HepG2 (cell line): Measurements from ENCODE around the gene PRSS27. TPM values are rescaled to one million over a fixed set of nuclear protein-coding genes. Genes with fewer than 3 reads are reported as not detected.
A peak's percentile ranks its signal among the peaks of the same experiment; 100 is the strongest.

ENCODE experiments used
- ATAC-seq: fragments of 200-7000 bp; cut with Tn5 transposase; 3 replicates; pipeline ENCODE4 v1.9.1; 2020; ENCODE audit warnings: mild to moderate bottlenecking, moderate library complexity
- BruUV-seq: library from RNA; stranded (reverse); fragments of 400-500 nt; replicated peaks from 2 replicates; lab custom pipeline; 2021; lab: Mats Ljungman, UMichigan
- CTCF ChIA-PET: fragments of 300-600 bp; formaldehyde crosslinking; extraction: SDS; loops from one replicate; lab custom pipeline; 2021; ENCODE audit warnings: low total read pairs, inconsistent platforms, low intra/inter-chr PET ratio; lab: Yijun Ruan, JAX
- POLR2A ChIA-PET: fragments of 350-600 bp; sonication (Branson Sonifier 250); formaldehyde crosslinking; loops from one replicate; lab custom pipeline; 2020; ENCODE audit warnings: antibody characterized with exemption, inconsistent platforms; lab: Yijun Ruan, JAX
- DNase-seq: peaks from one replicate; pipeline ENCODE4 v3.0.0-alpha.2; 2015; ENCODE audit warnings: low spot score
- FAIRE-seq: peaks from 3 replicates; lab custom pipeline; 2011; peaks lifted over from hg19 to GRCh38; lab: Jason Lieb, UNC
- H2AFZ ChIP-seq: one replicate; pipeline ENCODE4 v1.6.1; 2011; ENCODE audit warnings: low read length, inconsistent platforms
- H3K27ac ChIP-seq: fragments of 300-600 bp; 3 replicates; pipeline ENCODE4 v1.8.0; 2011; ENCODE audit warnings: mixed run types, mild to moderate bottlenecking, mixed read lengths, low read length, inconsistent platforms; ENCODE audit not compliant: insufficient read depth; ENCODE audit errors: extremely low read length
- H3K27me3 ChIP-seq, 2 experiments: fragments of 200-600 bp in 1 of 2; 2 replicates in 1 of 2; 3 replicates in 1 of 2; pipeline versions ENCODE4 v1.6.0 to v1.8.0; 2011; ENCODE audit warnings: low read length in 2 of 2, mild to moderate bottlenecking in 2 of 2, moderate library complexity in 2 of 2, inconsistent platforms in 1 of 2; ENCODE audit not compliant: insufficient read depth in 2 of 2, control insufficient read depth in 1 of 2
- H3K36me3 ChIP-seq, 2 experiments: fragments of 200-600 bp in 1 of 2; replicated peaks in 1 of 2; 2 replicates in 1 of 2; 3 replicates in 1 of 2; pipeline versions ENCODE4 v1.5.1 to v1.8.0; 2011; ENCODE audit warnings: low read length in 2 of 2, inconsistent platforms in 1 of 2; ENCODE audit not compliant: insufficient read depth in 2 of 2, control insufficient read depth in 1 of 2
- H3K4me1 ChIP-seq: 2 replicates; pipeline ENCODE4 v1.5.1; 2012; ENCODE audit warnings: low read length, inconsistent platforms; ENCODE audit not compliant: insufficient read depth
- H3K4me2 ChIP-seq: 2 replicates; pipeline ENCODE4 v1.6.0; 2011; ENCODE audit warnings: low read depth, low read length, inconsistent platforms
- H3K4me3 ChIP-seq, 3 experiments: fragments of 200-600 bp in 1 of 3; sonication (generic), shearing (Covaris generic) in 1 of 3; replicated peaks in 1 of 3; 2 replicates each; pipeline ENCODE4 v1.5.1; 2011 to 2016; ENCODE audit warnings: low read length in 3 of 3, inconsistent platforms in 2 of 3, low read depth in 2 of 3, mild to moderate bottlenecking in 2 of 3, control low read depth in 1 of 3, mixed read lengths in 1 of 3; ENCODE audit not compliant: insufficient read depth in 1 of 3
- H3K79me2 ChIP-seq: one replicate; pipeline ENCODE4 v1.6.1; 2011; ENCODE audit warnings: low read length, inconsistent platforms; ENCODE audit not compliant: insufficient read depth
- H3K9ac ChIP-seq: 2 replicates; pipeline ENCODE4 v1.6.0; 2011; ENCODE audit warnings: mild to moderate bottlenecking, low read depth, low read length, inconsistent platforms; ENCODE audit not compliant: insufficient read depth
- H3K9me3 ChIP-seq: 2 replicates; pipeline ENCODE4 v1.5.1; 2012; ENCODE audit warnings: mild to moderate bottlenecking, low read length
- H4K20me1 ChIP-seq: 2 replicates; pipeline ENCODE4 v1.6.0; 2011; ENCODE audit warnings: inconsistent platforms, mild to moderate bottlenecking, low read length, moderate library complexity; ENCODE audit not compliant: insufficient read depth
- AGO2 ChIP-seq: fragments of 200-400 bp; formaldehyde crosslinking; optimal IDR thresholded peaks from 2 replicates; pipeline ENCODE3; 2017; ENCODE audit warnings: mild to moderate bottlenecking, low read depth, low read length, moderate library complexity
- DMTF1 ChIP-seq: sonication (generic); formaldehyde crosslinking; IDR thresholded peaks from 2 replicates; pipeline ENCODE4 v1.4.0; 2020; ENCODE audit warnings: mild to moderate bottlenecking, missing genetic modification reagents
- HOXA3 ChIP-seq: sonication (generic); formaldehyde crosslinking; IDR thresholded peaks from 2 replicates; pipeline ENCODE4 v1.5.0; 2020; ENCODE audit warnings: missing genetic modification reagents
- SALL1 ChIP-seq: sonication (generic); formaldehyde crosslinking; IDR thresholded peaks from 2 replicates; pipeline ENCODE4 v1.8.0; 2022; ENCODE audit warnings: mild to moderate bottlenecking, missing genetic modification reagents
- SMAD1 ChIP-seq: sonication (generic); formaldehyde crosslinking; IDR thresholded peaks from 2 replicates; pipeline ENCODE4 v1.4.0; 2020; ENCODE audit warnings: missing genetic modification reagents, low read depth, mild to moderate bottlenecking, borderline replicate concordance
- SNAPC5 ChIP-seq: sonication (generic); formaldehyde crosslinking; IDR thresholded peaks from 2 replicates; pipeline ENCODE4 v1.8.1; 2023; ENCODE audit warnings: mild to moderate bottlenecking, missing genetic modification reagents, borderline replicate concordance
- SRSF4 ChIP-seq: fragments of 200-400 bp; formaldehyde crosslinking; IDR thresholded peaks from one replicate; pipeline ENCODE4 v1.6.1; 2018; ENCODE audit warnings: mild to moderate bottlenecking, low read depth, low read length, moderate library complexity; ENCODE audit not compliant: poor library complexity, severe bottlenecking
- ZKSCAN5 ChIP-seq: sonication (generic); formaldehyde crosslinking; IDR thresholded peaks from 2 replicates; pipeline ENCODE4 v1.5.1; 2020; ENCODE audit warnings: mild to moderate bottlenecking, missing genetic modification reagents
- ZNF609 ChIP-seq: sonication (generic); formaldehyde crosslinking; IDR thresholded peaks from 2 replicates; pipeline ENCODE4 v1.4.0; 2020; ENCODE audit warnings: mild to moderate bottlenecking, missing genetic modification reagents, borderline replicate concordance
- ZNF687 ChIP-seq: sonication (generic); formaldehyde crosslinking; IDR thresholded peaks from 2 replicates; pipeline ENCODE4 v1.5.1; 2020; ENCODE audit warnings: mild to moderate bottlenecking, missing genetic modification reagents, moderate library complexity
- WGBS: methylation state at CpG from one replicate; pipeline ENCODE4 v1.1.6; 2017; ENCODE audit warnings: low lambda C conversion rate; 5-methylcytosine and 5-hydroxymethylcytosine counted together
- in situ Hi-C: cut with HindIII; loops from 2 replicates; pipeline ENCODE4 v1.10.0; 2017; ENCODE audit warnings: low pct_unique_long_range_greater_than_20kb; ENCODE audit not compliant: extremely low pct_ligation_motif_present
- intact Hi-C: fragments of 100-400 bp; cut with micrococcal nuclease; formaldehyde crosslinking; loops from one replicate; pipeline ENCODE4 v1.10.0; 2022; ENCODE audit not compliant: unreplicated experiment
- polyA plus RNA-seq, 8 experiments: library from polyadenylated mRNA; depleted of rRNA in 3 of 8; stranded (reverse) in 7 of 8; unstranded in 1 of 8; fragments of >200 nt; fragmentation: Illumina TruSeq in 4 of 8; extraction: Trizol in 4 of 8; gene quantifications; 2 replicates each; pipeline versions ENCODE4 v1.2.1 to v1.2.3, GENCODE V29; 2011 to 2016; ENCODE audit warnings: low read depth in 4 of 8, missing spikeins in 1 of 8, mixed read lengths in 1 of 8; ENCODE audit not compliant: insufficient read depth in 1 of 8
- total RNA-seq, 5 experiments: library from RNA; depleted of rRNA; stranded (reverse); fragments of >200 nt; fragmentation: Illumina TruSeq; extraction: Trizol; gene quantifications; 2 replicates each; pipeline ENCODE4 v1.2.3, GENCODE V29; 2016; ENCODE audit warnings: low read depth in 1 of 5

Gene PRSS27
- total and polyA plus RNA-seq, 2 of the 13 experiments (the other 11 are each of a cell fraction or from before 2014, with no cell fraction given), result 0.20 to 0.73 TPM

- H3K36me3 ChIP-seq, result peaks cover 8 to 15% of the 10 kb centered on the region in 2 experiments; a peak in 3 of 5 replicates
- no peak overlapping the region for H2AFZ ChIP-seq
- peaks cover 5 to 36% of the 10 kb centered on the region in 2 experiments for H3K27me3 ChIP-seq
- no peak for DNase-seq
- intact Hi-C loops (no loop called here), in situ Hi-C loops (no loop called here)
- H3K4me1 ChIP-seq, result no peaks in the 10 kb centered on the region
- no peaks in the 10 kb centered on the region for H4K20me1 ChIP-seq
- H3K27ac ChIP-seq, result no peak overlapping the region
- ChIA-PET POLR2A (no interaction called here), CTCF (no interaction called here)
- H3K9ac ChIP-seq, result 0 out of 2 replicates have a peak overlapping the region, but pooled peaks have one; percentile 13
- H3K9me3 ChIP-seq, result no peaks in the 10 kb centered on the region
- ATAC-seq, result peak; percentile 22
- WGBS, result 24% methylated on average over 7 of the region's 14 CpGs
- H3K4me3 ChIP-seq, result peak overlapping the region in 2 of 3 experiments; percentile 23 to 46; a peak in 4 of 6 replicates
- no peak for FAIRE-seq
- no TSS peak for BruUV-seq
- H3K4me2 ChIP-seq, result peak overlapping the region; percentile 59
- no peaks in the 10 kb centered on the region for H3K79me2 ChIP-seq
- TF ChIP-seq SMAD1 (CRISPR knock-in tag) (no peak), HOXA3 (CRISPR knock-in tag) (no peak), ZNF687 (CRISPR knock-in tag) (peak; percentile 33), DMTF1 (no peak), SRSF4 (no peak), SNAPC5 (CRISPR knock-in tag) (no peak), ZNF609 (CRISPR knock-in tag) (no peak), ZKSCAN5 (CRISPR knock-in tag) (no peak), AGO2 (peak; percentile 9), SALL1 (no peak)
Measured at GRCh38 chr16:2712063-2712441, 8.0 kb downstream of the PRSS27 start.
